ENCODE measurements around the gene REEP1. TPM values are rescaled to one million over a fixed set of nuclear protein-coding genes. Genes with fewer than 3 reads are reported as not detected.

The REEP1 gene
- total RNA-seq, 2 experiments from 2014 or later, result not detected

DNA sequence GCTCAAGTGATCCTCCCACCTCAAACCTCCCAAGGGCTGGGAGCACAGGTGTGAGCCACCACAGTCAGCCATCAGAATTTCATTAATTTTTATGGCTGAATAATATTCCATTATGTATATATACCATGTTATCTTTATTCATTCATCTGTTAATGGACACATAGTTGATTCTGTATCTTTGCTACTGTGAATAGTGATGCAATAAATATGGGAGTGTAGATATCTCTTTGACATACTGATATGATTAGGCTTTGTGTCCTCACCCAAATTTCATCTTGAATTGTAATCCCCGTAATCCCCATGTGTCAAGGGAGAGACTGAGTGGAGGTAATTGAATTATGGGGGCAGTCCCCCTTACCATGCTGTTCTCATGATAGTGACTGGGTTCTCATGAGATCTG, 38.2 kb upstream of the REEP1 start:
- POLR2A ChIA-PET, result no interaction called here
- Histone ChIP-seq H3K79me2 (ENCODE audit: insufficient read depth, low read depth, low read length) (no peaks in the 10 kb centered on the region), H2AFZ (ENCODE audit: low read length) (no peak overlapping the region), H3K4me1 (ENCODE audit: insufficient read depth, low read length, poor library complexity, severe bottlenecking) (no peaks in the 10 kb centered on the region), H3K27ac (ENCODE audit: low read depth, low read length, poor library complexity, severe bottlenecking) (no peak overlapping the region), H3K4me2 (ENCODE audit: low read length) (no peak overlapping the region), H3K9me2 (ENCODE audit: insufficient read depth, low read length) (no peaks in the 10 kb centered on the region), H3K9me3 (ENCODE audit: low read length) (no peaks in the 10 kb centered on the region), H3K4me3 (ENCODE audit: low read depth, low read length, poor library complexity, severe bottlenecking) (no peak overlapping the region), H4K20me1 (ENCODE audit: insufficient read depth, low read length) (no peaks in the 10 kb centered on the region), H3K36me3 (ENCODE audit: insufficient read depth, low read length) (no peaks in the 10 kb centered on the region)
- CTCF ChIA-PET (ENCODE audit: unreplicated experiment), result no interaction called here
- BruUV-seq (replicated peaks), result no TSS peak
- intact Hi-C loops (cut with micrococcal nuclease; ENCODE audit: unreplicated experiment), result no loop called here
- DNase-seq (ENCODE audit: low spot score), result no peak
- TF ChIP-seq CTCF (conservative IDR thresholded peaks at IDR 0.05; ENCODE audit: low read length), result no peak
- no peak for TF ChIP-seq EZH2phosphoT487 (IDR thresholded peaks at IDR 0.05; ENCODE audit: borderline replicate concordance, low read depth, low read length)

GRCh38 chr2:86372641-86373502, 35.4 kb upstream of the REEP1 start:
- intact Hi-C loops (cut with micrococcal nuclease; ENCODE audit: unreplicated experiment), result no loop called here
- H3K36me3 ChIP-seq (ENCODE audit: insufficient read depth, low read length), result no peaks in the 10 kb centered on the region
- no peaks in the 10 kb centered on the region for H4K20me1 ChIP-seq (ENCODE audit: insufficient read depth, low read length)
- CTCF ChIA-PET (ENCODE audit: unreplicated experiment), result interaction anchor here (0.6 kb wide), 1 partner anchor 17 kb away, joined by 3 read pairs; no protein-coding TSS in a partner anchor
- no peak overlapping the region for H3K4me3 ChIP-seq (ENCODE audit: low read depth, low read length, poor library complexity, severe bottlenecking)
- H3K79me2 ChIP-seq (ENCODE audit: insufficient read depth, low read depth, low read length), result no peaks in the 10 kb centered on the region
- TF ChIP-seq EZH2phosphoT487 (IDR thresholded peaks at IDR 0.05; ENCODE audit: borderline replicate concordance, low read depth, low read length), result no peak
- peak; percentile 71 for TF ChIP-seq CTCF (conservative IDR thresholded peaks at IDR 0.05; ENCODE audit: low read length)
- no peaks in the 10 kb centered on the region for H3K9me2 ChIP-seq (ENCODE audit: insufficient read depth, low read length)
- DNase-seq (ENCODE audit: low spot score), result peak; percentile 29
- no peak overlapping the region for H2AFZ ChIP-seq (ENCODE audit: low read length)
- H3K4me1 ChIP-seq (ENCODE audit: insufficient read depth, low read length, poor library complexity, severe bottlenecking), result no peaks in the 10 kb centered on the region
- BruUV-seq (replicated peaks), result no TSS peak
- H3K9me3 ChIP-seq (ENCODE audit: low read length), result no peaks in the 10 kb centered on the region
- H3K27ac ChIP-seq (ENCODE audit: low read depth, low read length, poor library complexity, severe bottlenecking), result no peak overlapping the region
- H3K4me2 ChIP-seq (ENCODE audit: low read length), result no peak overlapping the region
- POLR2A ChIA-PET, result interaction anchor here (1.0 to 1.4 kb wide), 2 partner anchors 13 to 157 kb away, joined by 3 read pairs; no protein-coding TSS in a partner anchor

- peak; percentile 31 for DNase-seq (ENCODE audit: low spot score)
- intact Hi-C loops (cut with micrococcal nuclease; ENCODE audit: unreplicated experiment), result no loop called here
- no peaks in the 10 kb centered on the region for H3K9me3 ChIP-seq (ENCODE audit: low read length)
- no peak overlapping the region for H3K4me2 ChIP-seq (ENCODE audit: low read length)
- no peak overlapping the region for H3K27ac ChIP-seq (ENCODE audit: low read depth, low read length, poor library complexity, severe bottlenecking)
- H2AFZ ChIP-seq (ENCODE audit: low read length), result no peak overlapping the region
- H4K20me1 ChIP-seq (ENCODE audit: insufficient read depth, low read length), result no peaks in the 10 kb centered on the region
- TF ChIP-seq EZH2phosphoT487 (IDR thresholded peaks at IDR 0.05; ENCODE audit: borderline replicate concordance, low read depth, low read length) (no peak), CTCF (conservative IDR thresholded peaks at IDR 0.05; ENCODE audit: low read length) (no peak; the same call in 1 of the 2 replicates)
- no peaks in the 10 kb centered on the region for H3K36me3 ChIP-seq (ENCODE audit: insufficient read depth, low read length)
- ChIA-PET POLR2A (interaction anchor here (0.6 to 1.4 kb wide), 3 partner anchors 13 to 181 kb away, joined by 3 read pairs; no protein-coding TSS in a partner anchor), CTCF (ENCODE audit: unreplicated experiment) (no interaction called here)
- BruUV-seq (replicated peaks), result no TSS peak
- H3K4me3 ChIP-seq (ENCODE audit: low read depth, low read length, poor library complexity, severe bottlenecking), result no peak overlapping the region
- no peaks in the 10 kb centered on the region for H3K79me2 ChIP-seq (ENCODE audit: insufficient read depth, low read depth, low read length)
- no peaks in the 10 kb centered on the region for H3K9me2 ChIP-seq (ENCODE audit: insufficient read depth, low read length)
- no peaks in the 10 kb centered on the region for H3K4me1 ChIP-seq (ENCODE audit: insufficient read depth, low read length, poor library complexity, severe bottlenecking)
Observed at GRCh38 chr2:86372133-86372532, 34.7 kb upstream of the REEP1 start.
